Upper lobe of right lung (tissue), 1 donor: ENCODE data around the gene PIK3CD. TPM values are rescaled to one million over a fixed set of nuclear protein-coding genes. Genes with fewer than 3 reads are reported as not detected.

Experiments
- ATAC-seq: fragments of 200-7000 bp; cut with Tn5 transposase; one replicate; pipeline ENCODE4 v1.9.1; 2020; ENCODE audit warnings: mild to moderate bottlenecking, moderate library complexity
- DNase-seq: peaks from one replicate; pipeline ENCODE4 v3.0.0-alpha.2; 2020
- H3K27ac ChIP-seq: fragments of 200-600 bp; one replicate; pipeline ENCODE4 v1.8.0; 2022
- H3K27me3 ChIP-seq: fragments of 200-600 bp; one replicate; pipeline ENCODE4 v1.8.0; 2022; ENCODE audit warnings: mild to moderate bottlenecking
- H3K36me3 ChIP-seq: fragments of 200-600 bp; one replicate; pipeline ENCODE4 v1.8.0; 2022
- H3K4me1 ChIP-seq: fragments of 200-600 bp; one replicate; pipeline ENCODE4 v1.8.0; 2022
- H3K4me3 ChIP-seq: fragments of 200-600 bp; one replicate; pipeline ENCODE4 v1.8.0; 2022; ENCODE audit warnings: mild to moderate bottlenecking
- H3K9me3 ChIP-seq: fragments of 200-600 bp; one replicate; pipeline ENCODE4 v1.8.0; 2022
- CTCF ChIP-seq: fragments of 200-600 bp; IDR thresholded peaks from one replicate; pipeline ENCODE4 v1.8.0; 2022; ENCODE audit warnings: antibody characterized with exemption
- intact Hi-C: fragments of 100-400 bp; cut with DNase I; formaldehyde crosslinking; loops from one replicate; pipeline ENCODE4 v1.11.0; 2022
- total RNA-seq: library from RNA; stranded (reverse); fragmentation: NEBNext Ultra II Directional; extraction: Animal tissue kit (Norgen Biotek cat#: 25700); gene quantifications from one replicate; pipeline ENCODE4 v1.2.1, GENCODE V29; 2021
- donor health status: DM: no; HTN: yes; CAD: no; lungs with severe emphysema.

Gene PIK3CD
- total RNA-seq, 1 donor from 2014 or later: 18.2 TPM

GRCh38 chr1:9696793-9697192 is 45.3 kb downstream of the PIK3CD start:
- no peaks in the 10 kb centered on the region for H3K9me3 ChIP-seq
- H3K4me1 ChIP-seq: no peaks in the 10 kb centered on the region
- ATAC-seq (no peak), DNase-seq (no peak)
- intact Hi-C loops: no loop called here
- H3K4me3 ChIP-seq: no peak overlapping the region
- H3K36me3 ChIP-seq: no peaks in the 10 kb centered on the region
- no peak overlapping the region for H3K27ac ChIP-seq
- no peaks in the 10 kb centered on the region for H3K27me3 ChIP-seq
- TF ChIP-seq CTCF: no peak

- ATAC-seq (no peak), DNase-seq (no peak)
- intact Hi-C loops: no loop called here
- peaks cover 5% of the 10 kb centered on the region for H3K4me1 ChIP-seq
- H3K36me3 ChIP-seq: no peaks in the 10 kb centered on the region
- H3K4me3 ChIP-seq: no peak overlapping the region
- H3K9me3 ChIP-seq: no peaks in the 10 kb centered on the region
- TF ChIP-seq CTCF: no peak
- H3K27me3 ChIP-seq: no peaks in the 10 kb centered on the region
- no peak overlapping the region for H3K27ac ChIP-seq
Measured at GRCh38 chr1:9699361-9699760, 47.8 kb downstream of the PIK3CD start.

- Histone ChIP-seq H3K27me3 (no peaks in the 10 kb centered on the region), H3K36me3 (no peaks in the 10 kb centered on the region), H3K27ac (no peak overlapping the region), H3K4me1 (peaks cover 5% of the 10 kb centered on the region), H3K4me3 (no peak overlapping the region), H3K9me3 (no peaks in the 10 kb centered on the region)
- intact Hi-C loops: no loop called here
- TF ChIP-seq CTCF: no peak
- ATAC-seq (no peak), DNase-seq (no peak)
Measured at GRCh38 chr1:9700340-9700739, 48.8 kb downstream of the PIK3CD start.

GRCh38 chr1:9701665-9702064 is 50.1 kb downstream of the PIK3CD start:
- peaks cover 5% of the 10 kb centered on the region for H3K4me1 ChIP-seq
- no peak overlapping the region for H3K27ac ChIP-seq
- intact Hi-C loops: no loop called here
- H3K9me3 ChIP-seq: no peaks in the 10 kb centered on the region
- H3K36me3 ChIP-seq: no peaks in the 10 kb centered on the region
- ATAC-seq (no peak), DNase-seq (no peak)
- no peak for TF ChIP-seq CTCF
- no peak overlapping the region for H3K4me3 ChIP-seq
- no peaks in the 10 kb centered on the region for H3K27me3 ChIP-seq

- no peak for DNase-seq
- Histone ChIP-seq H3K9me3 (no peaks in the 10 kb centered on the region), H3K36me3 (no peaks in the 10 kb centered on the region), H3K4me1 (peaks cover 5% of the 10 kb centered on the region), H3K4me3 (no peak overlapping the region), H3K27ac (no peak overlapping the region), H3K27me3 (no peaks in the 10 kb centered on the region)
- no peak for TF ChIP-seq CTCF
- intact Hi-C loops: no loop called here
- no peak for ATAC-seq
Measured at GRCh38 chr1:9703165-9703509, 51.6 kb downstream of the PIK3CD start.

- no peak for TF ChIP-seq CTCF
- Histone ChIP-seq H3K9me3 (no peaks in the 10 kb centered on the region), H3K36me3 (no peaks in the 10 kb centered on the region), H3K27ac (no peak overlapping the region), H3K4me3 (no peak overlapping the region), H3K4me1 (peaks cover 5% of the 10 kb centered on the region), H3K27me3 (no peaks in the 10 kb centered on the region)
- ATAC-seq (no peak), DNase-seq (no peak)
- intact Hi-C loops: no loop called here
Measured at GRCh38 chr1:9703681-9704080, 52.1 kb downstream of the PIK3CD start.
